Kidney epithelial cell (primary cell): ENCODE results near the gene ARMS2. TPM values are rescaled to one million over a fixed set of nuclear protein-coding genes. Genes with fewer than 3 reads are reported as not detected.

Experiments
- DNase-seq: peaks from one replicate; pipeline ENCODE4 v3.0.0-alpha.2; 2010; ENCODE audit warnings: low read depth
- H3K27me3 ChIP-seq: 2 replicates; pipeline ENCODE4 v1.6.0; 2011; ENCODE audit warnings: low read length; ENCODE audit not compliant: control insufficient read depth, insufficient read depth
- H3K36me3 ChIP-seq: 2 replicates; pipeline ENCODE4 v1.5.1; 2011; ENCODE audit warnings: low read length; ENCODE audit not compliant: control insufficient read depth, insufficient read depth
- H3K4me3 ChIP-seq: 2 replicates; pipeline ENCODE4 v1.5.1; 2011; ENCODE audit warnings: low read depth, mild to moderate bottlenecking, control low read depth, low read length
- CTCF ChIP-seq: IDR thresholded peaks from 2 replicates; pipeline ENCODE4 v1.5.1; 2011; ENCODE audit warnings: mild to moderate bottlenecking, moderate library complexity, low read length, control low read depth, inconsistent platforms; ENCODE audit not compliant: insufficient read depth, poor library complexity, severe bottlenecking
- total RNA-seq: library from RNA; depleted of rRNA; stranded (reverse); fragments of >200 nt; gene quantifications from 2 replicates; pipeline ENCODE4 v1.2.3, GENCODE V29; 2015

Gene ARMS2
- total RNA-seq, 1 donor from 2014 or later, result not detected

GRCh38 chr10:122424059-122424458 is 30.4 kb upstream of the ARMS2 start:
- Histone ChIP-seq H3K4me3 (no peak overlapping the region), H3K36me3 (peaks cover 1% of the 10 kb centered on the region), H3K27me3 (no peaks in the 10 kb centered on the region)
- DNase-seq, result no peak
- TF ChIP-seq CTCF, result no peak

- Histone ChIP-seq H3K4me3 (no peak overlapping the region), H3K27me3 (no peaks in the 10 kb centered on the region), H3K36me3 (peaks cover 2% of the 10 kb centered on the region)
- DNase-seq, result no peak
- TF ChIP-seq CTCF, result no peak
These were observed 27.6 kb upstream of the ARMS2 start for GRCh38 chr10:122426829-122427228.

GRCh38 chr10:122427280-122427679 is 27.2 kb upstream of the ARMS2 start:
- Histone ChIP-seq H3K27me3 (no peaks in the 10 kb centered on the region), H3K4me3 (no peak overlapping the region), H3K36me3 (peaks cover 2% of the 10 kb centered on the region)
- DNase-seq, result no peak
- TF ChIP-seq CTCF, result no peak

- peaks cover 2% of the 10 kb centered on the region for H3K36me3 ChIP-seq
- peak; percentile 32 for TF ChIP-seq CTCF
- H3K4me3 ChIP-seq, result no peak overlapping the region
- DNase-seq, result no peak
- H3K27me3 ChIP-seq, result no peaks in the 10 kb centered on the region
These were observed 19.1 kb upstream of the ARMS2 start for GRCh38 chr10:122435212-122435827.

GRCh38 chr10:122441961-122442360 is 12.5 kb upstream of the ARMS2 start:
- DNase-seq, result peak; percentile 76
- Histone ChIP-seq H3K4me3 (no peak overlapping the region), H3K27me3 (no peaks in the 10 kb centered on the region)

More at GRCh38 chr10:122441961-122442360, 12.5 kb upstream of the ARMS2 start:
- no peaks in the 10 kb centered on the region for H3K36me3 ChIP-seq
- TF ChIP-seq CTCF, result no peak
